ENCODE data around the gene NCOA7. TPM values are rescaled to one million over a fixed set of nuclear protein-coding genes. Genes with fewer than 3 reads are reported as not detected.

The NCOA7 gene
- total and polyA plus RNA-seq, 12 donors, result 4.2 to 21.3 (median 10.3) TPM

DNA sequence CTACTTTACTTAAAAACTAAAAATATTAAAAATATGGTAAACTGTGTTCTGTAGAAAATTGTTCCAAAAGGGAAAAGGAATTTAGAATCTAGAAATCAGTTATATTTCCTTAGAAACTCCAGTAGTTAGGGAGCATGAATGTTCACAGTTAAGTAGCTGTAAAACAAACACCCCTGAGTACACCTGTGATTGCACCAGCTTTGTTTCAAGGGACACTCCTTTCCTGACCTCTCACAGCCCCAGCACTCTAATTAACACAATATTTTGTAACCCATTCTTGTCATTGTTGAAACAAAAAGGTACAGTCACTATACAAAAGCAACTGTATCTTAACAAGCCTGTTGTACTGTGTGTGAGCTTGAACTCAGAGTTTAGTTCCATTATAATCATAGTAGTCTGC is 72.3 kb downstream of the NCOA7 start:
- no peak for DNase-seq
- Histone ChIP-seq H3K4me3 (no peak overlapping the region), H3K9me3 (no peaks in the 10 kb centered on the region), H3K4me1 (peaks cover 0 to under 1% (median 0%) of the 10 kb centered on the region in 9 donors), H3K27ac (no peak overlapping the region), H3K36me3 (no peaks in the 10 kb centered on the region), H3K27me3 (no peaks in the 10 kb centered on the region)
- intact Hi-C loops (cut with DNase I), result loop anchor here in 2 of 10 donors (5.0 to 10.0 kb wide), 2 partner anchors 92 to 109 kb away; partner anchors contain the start of gene HINT3 (in 1 of the 2)
- TF ChIP-seq, protein P1, sequence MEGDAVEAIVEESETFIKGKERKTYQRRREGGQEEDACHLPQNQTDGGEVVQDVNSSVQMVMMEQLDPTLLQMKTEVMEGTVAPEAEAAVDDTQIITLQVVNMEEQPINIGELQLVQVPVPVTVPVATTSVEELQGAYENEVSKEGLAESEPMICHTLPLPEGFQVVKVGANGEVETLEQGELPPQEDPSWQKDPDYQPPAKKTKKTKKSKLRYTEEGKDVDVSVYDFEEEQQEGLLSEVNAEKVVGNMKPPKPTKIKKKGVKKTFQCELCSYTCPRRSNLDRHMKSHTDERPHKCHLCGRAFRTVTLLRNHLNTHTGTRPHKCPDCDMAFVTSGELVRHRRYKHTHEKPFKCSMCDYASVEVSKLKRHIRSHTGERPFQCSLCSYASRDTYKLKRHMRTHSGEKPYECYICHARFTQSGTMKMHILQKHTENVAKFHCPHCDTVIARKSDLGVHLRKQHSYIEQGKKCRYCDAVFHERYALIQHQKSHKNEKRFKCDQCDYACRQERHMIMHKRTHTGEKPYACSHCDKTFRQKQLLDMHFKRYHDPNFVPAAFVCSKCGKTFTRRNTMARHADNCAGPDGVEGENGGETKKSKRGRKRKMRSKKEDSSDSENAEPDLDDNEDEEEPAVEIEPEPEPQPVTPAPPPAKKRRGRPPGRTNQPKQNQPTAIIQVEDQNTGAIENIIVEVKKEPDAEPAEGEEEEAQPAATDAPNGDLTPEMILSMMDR (IDR thresholded peaks at IDR 0.05), result no peak
- no peak for ATAC-seq

DNA sequence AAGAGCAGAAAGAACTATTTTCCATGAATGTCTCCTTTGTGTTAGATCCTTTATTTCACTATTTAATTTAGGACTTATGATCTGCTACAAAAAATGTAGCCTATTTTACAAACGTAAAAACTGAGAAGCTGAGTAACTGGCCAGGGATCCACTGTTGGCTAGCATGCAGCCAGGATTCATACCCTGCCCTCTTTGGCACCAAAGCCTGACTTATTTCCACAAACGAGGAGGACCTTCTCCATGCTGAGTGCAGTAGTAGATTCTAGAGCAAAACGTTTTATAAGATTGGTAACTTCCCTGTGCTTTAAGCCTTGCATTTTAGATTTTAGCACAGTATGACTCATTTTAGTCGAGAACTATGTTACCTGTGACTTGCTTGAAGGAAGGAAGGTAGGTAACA is 74.3 kb downstream of the NCOA7 start:
- no peak overlapping the region for H3K27ac ChIP-seq
- no peaks in the 10 kb centered on the region for H3K9me3 ChIP-seq
- WGBS, 2 donors, result 68 to 81% methylated on average over 4 of the region's 4 CpGs
- no peak for ATAC-seq
- DNase-seq, result no peak
- H3K36me3 ChIP-seq, result no peaks in the 10 kb centered on the region
- H3K4me3 ChIP-seq, result no peak overlapping the region
- TF ChIP-seq, protein P1 (IDR thresholded peaks at IDR 0.05), result no peak
- H3K4me1 ChIP-seq, result peaks cover 0 to 18% (median 5%) of the 10 kb centered on the region in 9 donors
- H3K27me3 ChIP-seq, result no peaks in the 10 kb centered on the region
- intact Hi-C loops (cut with DNase I), result loop anchor here in 2 of 10 donors (5.0 to 10.0 kb wide), 2 partner anchors 87 to 90 kb away; partner anchors contain the start of gene HINT3 (in 1 of the 2)

DNA sequence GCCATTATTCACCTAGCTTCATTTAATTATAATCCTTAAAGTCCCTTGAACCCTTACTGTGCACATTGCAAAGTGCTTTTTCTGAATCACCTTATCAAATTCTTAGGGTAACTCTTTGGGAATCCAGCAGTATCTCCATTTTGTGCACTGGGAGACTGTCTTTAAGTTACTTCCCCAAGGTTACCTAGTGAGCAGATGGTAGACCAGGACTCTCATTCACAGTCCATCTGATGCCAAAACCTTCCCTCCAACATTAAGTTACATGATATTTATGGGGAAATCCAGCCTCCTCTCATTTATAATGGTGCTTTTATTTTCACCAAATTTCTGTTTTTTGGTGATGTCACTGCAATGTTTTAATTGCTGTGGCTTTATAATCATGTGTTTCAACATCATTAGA is 75.7 kb downstream of the NCOA7 start:
- H3K4me3 ChIP-seq, result no peak overlapping the region
- intact Hi-C loops (cut with DNase I), result loop anchor here in 2 of 10 donors (5.0 to 10.0 kb wide), 2 partner anchors 86 to 88 kb away; partner anchors contain the start of gene HINT3 (in 1 of the 2)
- no peaks in the 10 kb centered on the region for H3K27me3 ChIP-seq
- no peaks in the 10 kb centered on the region for H3K36me3 ChIP-seq
- ATAC-seq (no peak), DNase-seq (no peak)
- peaks cover 0 to 18% (median 5%) of the 10 kb centered on the region in 9 donors for H3K4me1 ChIP-seq
- no peak overlapping the region for H3K27ac ChIP-seq
- H3K9me3 ChIP-seq, result no peaks in the 10 kb centered on the region
- TF ChIP-seq, protein P1 (IDR thresholded peaks at IDR 0.05), result no peak

DNA sequence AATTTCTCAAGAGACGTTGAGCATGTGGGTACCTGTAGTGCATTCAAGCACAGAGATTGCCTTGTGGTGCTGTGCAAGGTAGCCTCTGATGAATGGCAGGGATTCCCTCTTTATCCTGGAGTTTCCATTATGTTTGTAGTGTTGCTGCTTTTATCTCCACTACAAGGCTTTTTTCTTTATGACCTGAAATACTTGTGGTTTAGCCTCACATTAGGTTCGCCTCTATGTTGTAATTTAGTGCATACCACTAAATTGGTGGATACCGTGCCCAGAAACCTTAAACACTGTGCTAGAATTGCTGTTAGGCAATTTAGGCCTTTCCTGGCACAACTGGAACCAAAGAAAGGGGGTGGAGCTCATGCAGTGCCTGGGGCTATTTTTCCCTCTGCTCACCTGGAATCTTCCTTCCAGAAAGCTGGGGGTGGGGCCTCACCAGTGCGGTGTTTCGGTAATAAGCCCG is 76.8 kb downstream of the NCOA7 start:
- Histone ChIP-seq H3K4me1 (peaks cover 0 to 22% (median 5%) of the 10 kb centered on the region in 9 donors), H3K36me3 (no peaks in the 10 kb centered on the region), H3K9me3 (no peaks in the 10 kb centered on the region), H3K27me3 (no peaks in the 10 kb centered on the region), H3K27ac (no peak overlapping the region), H3K4me3 (no peak overlapping the region)
- ATAC-seq (no peak), DNase-seq (no peak)
- 95 to 98% methylated on average over 6 of the region's 6 CpGs for WGBS, 2 donors
- intact Hi-C loops (cut with DNase I), result loop anchor here in 2 of 10 donors (5.0 to 10.0 kb wide), 2 partner anchors 85 to 87 kb away; partner anchors contain the start of gene HINT3 (in 1 of the 2)
- TF ChIP-seq, protein P1 (IDR thresholded peaks at IDR 0.05), result no peak
